Effector CD4-positive, alpha-beta T cell (primary cell): ENCODE results near the gene SCT.

ENCODE experiments used
- DNase-seq: peaks from one replicate; pipeline ENCODE4 v3.0.0-alpha.2; 2020

Gene SCT

GRCh38 chr11:621838-622237 is 5.1 kb downstream of the SCT start:
- DNase-seq: no peak

- DNase-seq: no peak
Observed at GRCh38 chr11:620935-621814, 5.8 kb downstream of the SCT start.

DNA sequence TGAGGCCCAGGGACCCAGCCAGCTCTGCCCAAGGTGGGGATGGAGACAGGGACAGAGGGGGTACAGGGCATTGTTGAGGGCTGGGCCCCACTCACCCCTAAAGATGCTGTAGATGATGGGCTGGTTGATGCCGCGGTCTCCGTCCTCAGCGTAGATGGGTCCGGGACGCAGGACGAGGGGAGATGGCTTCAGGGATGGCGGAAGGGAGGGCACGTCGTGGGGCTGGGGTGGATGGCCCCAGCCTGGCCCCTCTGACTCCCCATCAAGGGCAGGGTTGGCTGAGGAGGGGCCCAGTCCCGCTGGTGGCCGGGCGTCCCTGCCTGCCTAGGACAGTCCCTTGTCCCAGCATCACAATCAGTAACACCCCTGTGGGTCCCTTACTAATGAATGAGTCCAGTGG is 6.8 kb downstream of the SCT start:
- no peak for DNase-seq

GRCh38 chr11:619628-620050 is 7.3 kb downstream of the SCT start:
- no peak for DNase-seq

DNA sequence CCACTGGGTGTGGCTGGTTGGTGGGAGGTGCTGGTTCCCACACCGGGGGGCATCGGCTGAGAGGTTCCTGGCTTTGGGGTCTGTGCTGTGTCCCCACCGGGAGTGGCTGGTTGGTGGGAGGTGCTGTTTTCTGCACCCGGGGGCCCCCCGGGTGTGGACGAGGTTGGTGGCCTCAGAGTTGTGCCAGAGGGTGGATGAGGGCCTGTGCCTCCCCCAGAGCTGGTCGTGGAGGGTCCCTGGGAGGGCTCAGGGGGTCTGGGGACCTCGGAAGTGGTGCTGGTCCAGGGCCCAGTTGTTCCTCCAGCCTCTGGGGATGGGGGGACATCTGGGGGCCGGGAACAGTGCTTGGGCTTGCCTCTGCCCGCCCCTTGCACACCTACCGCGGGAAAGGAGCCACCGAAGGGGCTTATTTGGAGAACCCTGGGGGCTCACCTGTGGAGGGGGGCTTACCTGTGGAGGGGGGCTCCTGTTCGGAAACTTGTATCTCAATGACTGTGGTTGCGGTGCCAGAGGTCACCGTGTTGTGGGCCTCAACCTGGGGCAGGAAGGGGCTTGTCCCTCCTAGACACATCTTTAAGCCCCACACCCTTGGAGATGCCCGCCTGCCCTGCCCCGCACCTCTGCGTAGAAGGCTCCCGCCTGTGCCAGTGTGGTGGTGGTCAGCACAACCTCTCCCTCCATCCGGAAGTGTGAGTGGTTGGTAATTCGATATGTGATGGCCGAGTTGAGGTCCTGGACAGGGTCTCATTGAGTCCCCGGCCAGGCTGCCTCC is 7.9 kb downstream of the SCT start:
- no peak for DNase-seq

GRCh38 chr11:617912-618682 is 8.9 kb downstream of the SCT start:
- DNase-seq: no peak

- DNase-seq: no peak
Observed at GRCh38 chr11:617199-617911, 9.6 kb downstream of the SCT start.

DNA sequence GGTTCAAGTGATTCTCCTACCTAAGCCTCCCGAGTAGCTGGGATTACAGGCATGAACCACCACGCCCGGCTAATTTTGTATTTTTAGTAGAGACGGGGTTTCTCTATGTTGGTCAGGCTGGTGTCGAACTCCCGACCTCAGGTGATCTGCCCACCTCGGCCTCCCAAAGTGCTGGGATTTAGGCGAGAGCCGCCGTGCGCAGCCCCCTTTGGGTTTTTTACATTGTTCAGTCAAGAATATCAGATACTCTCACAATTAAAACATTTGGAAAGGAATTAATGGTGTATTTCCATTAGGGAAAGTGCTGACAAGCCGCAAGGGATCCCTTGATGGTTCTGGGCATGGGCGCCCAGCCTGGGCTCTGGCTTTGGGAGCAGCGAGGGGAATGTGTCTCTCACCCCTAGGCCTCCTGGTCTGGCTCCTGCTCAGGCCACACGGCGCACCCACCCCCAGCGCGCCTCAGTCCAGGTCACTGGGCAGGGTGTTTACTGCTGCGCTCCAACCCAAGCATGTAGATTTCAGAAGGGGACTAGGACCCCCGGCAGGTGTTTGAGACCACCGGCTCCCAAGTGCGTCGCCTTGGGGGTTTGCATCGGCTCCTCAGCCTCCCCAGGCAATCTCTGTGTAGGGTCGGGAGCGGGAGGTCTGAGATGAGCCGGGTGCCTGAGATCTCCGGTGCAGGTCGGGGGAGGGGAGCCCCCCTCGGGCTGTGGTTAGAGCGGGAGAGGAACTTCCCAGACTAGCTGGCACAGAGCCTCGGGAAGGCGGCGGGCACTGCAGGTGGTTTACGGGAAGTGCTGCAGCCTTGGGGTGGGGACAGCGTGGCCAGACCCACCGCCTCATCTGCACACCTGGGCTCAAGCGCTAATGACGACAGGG is 10.4 kb downstream of the SCT start:
- DNase-seq: no peak

DNA sequence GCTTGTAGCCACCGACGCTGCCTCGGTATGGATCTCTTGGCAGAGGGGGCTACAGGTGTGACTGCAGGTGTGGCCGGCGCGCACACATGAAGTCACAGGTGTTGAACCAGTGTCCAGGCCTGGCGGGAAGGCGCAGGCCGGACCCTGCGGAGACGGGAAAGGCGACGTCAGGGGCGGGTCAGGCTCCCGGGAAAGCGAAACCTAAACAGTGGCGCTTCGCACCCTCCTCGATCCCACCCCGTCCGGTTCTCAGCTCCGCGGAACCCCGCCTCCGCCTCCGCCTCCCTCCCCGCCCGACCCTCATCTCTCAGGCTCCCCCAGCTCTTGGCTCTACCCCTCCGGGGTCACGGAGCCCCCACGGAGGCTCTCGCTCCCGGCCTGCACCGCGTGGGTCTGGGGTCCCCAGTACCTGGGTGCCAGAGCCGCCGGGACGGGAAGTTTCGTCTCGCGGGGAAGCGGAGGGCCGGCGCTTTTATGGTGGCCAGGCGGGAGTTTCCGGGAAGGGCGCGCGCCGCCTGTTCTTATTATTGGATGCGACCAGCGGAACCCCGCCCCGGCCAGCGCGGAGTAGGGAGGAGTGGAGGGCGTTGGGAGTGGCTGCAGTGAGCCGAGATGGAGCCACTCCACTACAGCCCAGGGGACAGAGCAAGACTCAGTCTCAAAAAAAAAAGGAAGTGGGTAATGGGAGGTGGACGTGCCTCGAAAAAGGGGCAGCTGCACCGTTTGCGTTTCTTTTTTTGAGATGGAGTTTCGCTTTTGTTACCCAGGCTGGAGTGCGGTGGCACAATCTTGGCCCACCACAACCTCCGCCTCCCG is 11.3 kb downstream of the SCT start, which contains the start of gene IRF7:
Gene IRF7 (minus strand): TSS at position 447 of the 816 bp plus-strand sequence. CDS start 586 bp downstream, outside the sequence.
- DNase-seq: peak; percentile 86

GRCh38 chr11:614623-615503 is 12.1 kb downstream of the SCT start:
- DNase-seq: no peak

- DNase-seq: no peak
Observed at GRCh38 chr11:614021-614622, 12.9 kb downstream of the SCT start.

- peak; percentile 85 for DNase-seq
Observed at GRCh38 chr11:613369-613968, 13.5 kb downstream of the SCT start.

GRCh38 chr11:612961-613300 is 14.1 kb downstream of the SCT start:
- no peak for DNase-seq

GRCh38 chr11:612201-612960 is 14.6 kb downstream of the SCT start:
- DNase-seq: no peak

DNA sequence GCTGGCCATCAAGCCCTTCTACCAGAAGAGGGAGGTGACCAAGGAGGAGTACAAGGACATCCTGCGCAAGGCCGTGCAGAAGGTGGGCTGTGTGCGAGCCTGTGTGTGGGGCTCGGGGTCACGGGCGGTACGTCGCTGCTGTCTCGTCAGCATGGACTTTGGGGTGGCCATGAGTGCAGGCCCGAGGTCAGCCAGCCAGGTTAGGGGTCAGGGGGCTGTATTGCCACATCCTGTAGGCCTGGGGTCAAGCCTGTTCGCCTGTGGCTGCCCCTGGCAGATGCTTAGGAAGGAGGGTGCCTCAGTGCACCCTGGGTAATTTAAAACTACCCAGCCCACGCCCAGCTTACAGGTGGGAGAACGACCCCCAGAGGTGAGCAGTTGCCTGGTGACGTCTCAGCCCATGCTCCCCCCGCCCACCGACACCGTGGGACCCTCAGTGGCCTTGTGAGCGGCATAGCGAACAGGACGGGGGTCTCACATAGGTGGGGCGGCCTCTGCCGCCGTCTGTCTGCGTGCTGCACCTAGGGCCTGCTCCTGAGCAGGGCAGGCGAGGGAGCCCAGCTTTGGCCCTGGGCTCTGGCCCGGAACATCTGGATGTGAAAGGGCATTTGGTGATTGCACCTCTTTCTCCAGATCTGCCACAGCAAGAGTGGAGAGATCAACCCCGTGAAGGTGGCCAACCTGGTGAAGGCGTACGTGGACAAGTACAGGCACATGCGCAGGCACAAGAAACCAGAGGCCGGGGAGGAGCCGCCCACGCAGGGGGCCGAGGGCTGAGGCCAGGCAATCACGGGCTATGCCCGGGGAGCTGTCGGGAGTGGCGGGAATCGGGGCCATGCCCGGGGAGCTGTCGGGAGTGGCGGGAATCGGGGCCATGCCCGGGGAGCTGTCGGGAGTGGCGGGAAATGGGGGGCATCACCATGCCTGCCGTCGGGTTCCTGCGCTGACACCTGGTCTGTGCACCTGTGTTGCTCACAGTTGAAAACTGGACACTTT is 15.7 kb downstream of the SCT start:
- DNase-seq: no peak

GRCh38 chr11:610146-610801 is 16.7 kb downstream of the SCT start:
- no peak for DNase-seq
